IMR-90 (cell line): ENCODE measurements around the gene CUL1. TPM values are rescaled to one million over a fixed set of nuclear protein-coding genes. Genes with fewer than 3 reads are reported as not detected.

Source experiments
- ATAC-seq: fragments of 200-7000 bp; cut with Tn5 transposase; 2 replicates; pipeline ENCODE4 v1.9.1; 2020; ENCODE audit warnings: low read depth, mild to moderate bottlenecking, moderate library complexity
- BruUV-seq: library from RNA; stranded (reverse); fragments of 400-500 nt; replicated peaks from 2 replicates; lab custom pipeline; 2021; lab: Mats Ljungman, UMichigan
- CTCF ChIA-PET: fragments of 300-600 bp; formaldehyde crosslinking; extraction: SDS; loops from one replicate; lab custom pipeline; 2021; ENCODE audit warnings: antibody characterized with exemption; lab: Yijun Ruan, JAX
- POLR2A ChIA-PET: fragments of 300-600 bp; sonication (Branson Sonifier 250); formaldehyde crosslinking; loops from one replicate; lab custom pipeline; 2022; ENCODE audit warnings: antibody characterized with exemption; ENCODE audit not compliant: unreplicated experiment; lab: Charles Lee
- DNase-seq: peaks from one replicate; pipeline ENCODE4 v3.0.0; 2013
- H2AFZ ChIP-seq: replicated peaks from 2 replicates; pipeline ENCODE3; 2013; ENCODE audit warnings: low read length, mild to moderate bottlenecking; ENCODE audit not compliant: poor library complexity
- H2AK5ac ChIP-seq: 2 replicates; pipeline ENCODE4 v1.6.1; 2013; ENCODE audit warnings: low read depth, low read length, inconsistent platforms
- H2AK9ac ChIP-seq: replicated peaks from 2 replicates; pipeline ENCODE3; 2013; ENCODE audit warnings: mild to moderate bottlenecking, low read depth, low read length, moderate library complexity; ENCODE audit not compliant: poor library complexity
- H2BK120ac ChIP-seq: 2 replicates; pipeline ENCODE4 v1.6.1; 2013; ENCODE audit warnings: low read depth, low read length, inconsistent platforms
- H2BK15ac ChIP-seq: 3 replicates; pipeline ENCODE4 v1.6.1; 2013; ENCODE audit warnings: low read depth, low read length, inconsistent platforms
- H2BK20ac ChIP-seq: 2 replicates; pipeline ENCODE4 v1.6.1; 2013; ENCODE audit warnings: low read depth, mild to moderate bottlenecking, inconsistent platforms, low read length, moderate library complexity
- H2BK5ac ChIP-seq: 2 replicates; pipeline ENCODE4 v1.6.1; 2013; ENCODE audit warnings: mild to moderate bottlenecking, low read depth, low read length, inconsistent platforms; ENCODE audit not compliant: poor library complexity, severe bottlenecking
- H3K14ac ChIP-seq: replicated peaks from 2 replicates; pipeline ENCODE4 v1.6.1; 2013; ENCODE audit warnings: low read depth, low read length, inconsistent platforms
- H3K18ac ChIP-seq: 2 replicates; pipeline ENCODE4 v1.6.1; 2013; ENCODE audit warnings: low read depth, low read length, control low read depth
- H3K23ac ChIP-seq: 2 replicates; pipeline ENCODE4 v1.6.1; 2013; ENCODE audit warnings: low read depth, low read length, inconsistent platforms
- H3K27ac ChIP-seq: 2 replicates; pipeline ENCODE4 v1.5.1; 2013; ENCODE audit warnings: mild to moderate bottlenecking, control low read depth, low read length; ENCODE audit not compliant: insufficient read depth
- H3K27me3 ChIP-seq: 2 replicates; pipeline ENCODE4 v1.6.1; 2013; ENCODE audit warnings: low read length; ENCODE audit not compliant: control insufficient read depth, insufficient read depth
- H3K36me3 ChIP-seq: 2 replicates; pipeline ENCODE4 v1.6.1; 2013; ENCODE audit warnings: low read length, mixed read lengths; ENCODE audit not compliant: control insufficient read depth, insufficient read depth
- H3K4ac ChIP-seq: 2 replicates; pipeline ENCODE4 v1.6.1; 2013; ENCODE audit warnings: low read depth, low read length, inconsistent platforms
- H3K4me1 ChIP-seq: 2 replicates; pipeline ENCODE4 v1.6.1; 2013; ENCODE audit warnings: low read length, mixed read lengths; ENCODE audit not compliant: control insufficient read depth, insufficient read depth
- H3K4me2 ChIP-seq: 2 replicates; pipeline ENCODE4 v1.6.1; 2013; ENCODE audit warnings: low read depth, mild to moderate bottlenecking, control low read depth, low read length, moderate library complexity
- H3K4me3 ChIP-seq: 2 replicates; pipeline ENCODE4 v1.5.1; 2013; ENCODE audit warnings: low read depth, mild to moderate bottlenecking, control low read depth, low read length, moderate library complexity; ENCODE audit not compliant: insufficient read depth
- H3K56ac ChIP-seq: 2 replicates; pipeline ENCODE4 v1.6.1; 2013; ENCODE audit warnings: low read length, inconsistent platforms; ENCODE audit not compliant: insufficient read depth; ENCODE audit errors: extremely low read depth
- H3K79me1 ChIP-seq, 2 experiments: 2 replicates each; pipeline ENCODE4 v1.6.1; 2013; ENCODE audit warnings: low read length in 2 of 2, inconsistent platforms in 1 of 2, low read depth in 1 of 2
- H3K9ac ChIP-seq: 2 replicates; pipeline ENCODE4 v1.6.1; 2013; ENCODE audit warnings: low read depth, low read length, control low read depth
- H3K9me1 ChIP-seq: 2 replicates; pipeline ENCODE4 v1.6.1; 2013; ENCODE audit warnings: low read length, inconsistent platforms; ENCODE audit not compliant: insufficient read depth
- H3K9me3 ChIP-seq: 2 replicates; pipeline ENCODE4 v1.6.1; 2013; ENCODE audit warnings: low read length; ENCODE audit not compliant: control insufficient read depth, insufficient read depth
- H4K20me1 ChIP-seq: 2 replicates; pipeline ENCODE4 v1.6.1; 2013; ENCODE audit warnings: low read length, inconsistent platforms; ENCODE audit not compliant: insufficient read depth
- H4K5ac ChIP-seq: 2 replicates; pipeline ENCODE4 v1.6.1; 2013; ENCODE audit warnings: mild to moderate bottlenecking, low read depth, low read length, control low read depth
- H4K8ac ChIP-seq, 2 experiments: 2 replicates each; pipeline ENCODE4 v1.6.1; 2013; ENCODE audit warnings: low read depth in 2 of 2, low read length in 2 of 2, control low read depth in 1 of 2, inconsistent platforms in 1 of 2
- H4K91ac ChIP-seq: 2 replicates; pipeline ENCODE4 v1.6.1; 2013; ENCODE audit warnings: low read depth, low read length, inconsistent platforms; ENCODE audit not compliant: insufficient read depth
- CTCF ChIP-seq: conservative IDR thresholded peaks from 2 replicates; pipeline ENCODE4 v1.5.1; 2012; ENCODE audit warnings: mild to moderate bottlenecking, low read depth, low read length, improper control_type of control experiment
- MAZ ChIP-seq: IDR thresholded peaks from 2 replicates; pipeline ENCODE4 v1.6.1; 2012; ENCODE audit warnings: low read depth, mild to moderate bottlenecking, low read length, improper control_type of control experiment, moderate library complexity, borderline replicate concordance
- POLR2A ChIP-seq: IDR thresholded peaks from 2 replicates; pipeline ENCODE4 v1.6.1; 2012; ENCODE audit warnings: mild to moderate bottlenecking, low read depth, low read length
- SMC3 ChIP-seq: fragments of 150-350 bp; IDR thresholded peaks from 2 replicates; pipeline ENCODE4 v1.6.1; 2016; ENCODE audit warnings: low read depth, mild to moderate bottlenecking, antibody characterized with exemption, low read length, moderate library complexity
- USF2 ChIP-seq: fragments of 150-350 bp; IDR thresholded peaks from 2 replicates; pipeline ENCODE4 v1.6.1; 2017; ENCODE audit warnings: mild to moderate bottlenecking, antibody characterized with exemption, low read length, low read depth
- WGBS, 2 experiments: methylation state at CpG; one replicate each; pipeline versions ENCODE4 v1.1.5 to v1.1.7; 2013; ENCODE audit warnings: missing lambda C conversion rate in 2 of 2; ENCODE audit not compliant: insufficient read length in 1 of 2; ENCODE audit errors: extremely low coverage in 2 of 2; 5-methylcytosine and 5-hydroxymethylcytosine counted together
- dilution Hi-C: fragments of 300-500 bp; cut with HindIII; formaldehyde crosslinking; loops from one replicate; pipeline ENCODE4 v1.14.3; 2018; ENCODE audit warnings: low sequenced_read_pairs; ENCODE audit not compliant: unreplicated experiment
- in situ Hi-C: fragments of 300-500 bp; cut with MboI; formaldehyde crosslinking; loops from 3 replicates; pipeline ENCODE4 v1.14.3; 2019; ENCODE audit warnings: low sequenced_read_pairs, inconsistent platforms, mixed read lengths
- intact Hi-C: fragments of 100-400 bp; cut with micrococcal nuclease; formaldehyde crosslinking; loops from 2 replicates; pipeline ENCODE4 v1.10.0; 2022
- polyA plus RNA-seq, 3 experiments: library from polyadenylated mRNA; depleted of rRNA; stranded (reverse); fragments of >200 nt; gene quantifications; 2 replicates each; pipeline ENCODE4 v1.2.3, GENCODE V29; 2012; ENCODE audit warnings: low replicate concordance in 1 of 3
- total RNA-seq: library from RNA; depleted of rRNA; stranded (reverse); fragments of >200 nt; gene quantifications from 2 replicates; pipeline ENCODE4 v1.2.3, GENCODE V29; 2012
- TF ChIP-seq, protein P1 (sequence below): fragments of 150-350 bp; IDR thresholded peaks from 2 replicates; pipeline ENCODE4 v1.6.1; 2016; ENCODE audit warnings: low read depth, mild to moderate bottlenecking, low read length, moderate library complexity, borderline replicate concordance

Gene CUL1
- total and polyA plus RNA-seq, 2 of the 4 experiments (the other 2 are of a cell fraction) = 44.0 to 46.2 TPM

GRCh38 chr7:148791546-148791945, 92.8 kb downstream of the CUL1 start:
- 92% methylated on average over 2 of the region's 15 CpGs; no CpG with 5 or more reads in 1 of the 2 experiments for WGBS, 2 experiments
- in situ Hi-C loops = no loop called here
- Histone ChIP-seq H3K9ac (no peak overlapping the region), H2AK9ac (no peak overlapping the region), H2BK20ac (no peak overlapping the region), H3K23ac (no peak overlapping the region), H3K4me3 (no peak overlapping the region), H3K14ac (no peak overlapping the region), H3K9me3 (no peaks in the 10 kb centered on the region), H3K4ac (no peak overlapping the region), H3K79me1 (peaks cover 8 to 9% of the 10 kb centered on the region in 2 experiments; a peak in 3 of 4 replicates), H4K8ac (no peak overlapping the region), H3K56ac (no peak overlapping the region), H4K20me1 (no peaks in the 10 kb centered on the region), H3K18ac (no peak overlapping the region), H4K5ac (no peak overlapping the region), H3K27ac (no peak overlapping the region), H2BK5ac (no peak overlapping the region), H3K9me1 (no peaks in the 10 kb centered on the region), H2AFZ (no peak overlapping the region), H3K4me2 (no peak overlapping the region), H4K91ac (no peak overlapping the region), H2AK5ac (no peak overlapping the region), H2BK120ac (no peak overlapping the region), H2BK15ac (no peak overlapping the region), H3K27me3 (no peaks in the 10 kb centered on the region), H3K36me3 (peaks cover 49% of the 10 kb centered on the region), H3K4me1 (no peaks in the 10 kb centered on the region)
- ChIA-PET CTCF (no interaction called here), POLR2A (no interaction called here)
- no peak for TF ChIP-seq USF2
- TF ChIP-seq, protein P1, sequence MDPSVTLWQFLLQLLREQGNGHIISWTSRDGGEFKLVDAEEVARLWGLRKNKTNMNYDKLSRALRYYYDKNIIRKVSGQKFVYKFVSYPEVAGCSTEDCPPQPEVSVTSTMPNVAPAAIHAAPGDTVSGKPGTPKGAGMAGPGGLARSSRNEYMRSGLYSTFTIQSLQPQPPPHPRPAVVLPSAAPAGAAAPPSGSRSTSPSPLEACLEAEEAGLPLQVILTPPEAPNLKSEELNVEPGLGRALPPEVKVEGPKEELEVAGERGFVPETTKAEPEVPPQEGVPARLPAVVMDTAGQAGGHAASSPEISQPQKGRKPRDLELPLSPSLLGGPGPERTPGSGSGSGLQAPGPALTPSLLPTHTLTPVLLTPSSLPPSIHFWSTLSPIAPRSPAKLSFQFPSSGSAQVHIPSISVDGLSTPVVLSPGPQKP = no peak
- no peak for TF ChIP-seq MAZ
- no peak for TF ChIP-seq CTCF
- TF ChIP-seq SMC3 = no peak
- TF ChIP-seq POLR2A = no peak
- ATAC-seq (no peak), DNase-seq (no peak)
- intact Hi-C loops = loop anchor here (5.0 kb wide), 1 partner anchor 171 kb away; no protein-coding TSS in a partner anchor
- dilution Hi-C loops = no loop called here
- BruUV-seq = no TSS peak
